ENCODE data around the gene MAF.
A peak's percentile ranks its signal among the peaks of the same experiment; 100 is the strongest.

Gene MAF

DNA sequence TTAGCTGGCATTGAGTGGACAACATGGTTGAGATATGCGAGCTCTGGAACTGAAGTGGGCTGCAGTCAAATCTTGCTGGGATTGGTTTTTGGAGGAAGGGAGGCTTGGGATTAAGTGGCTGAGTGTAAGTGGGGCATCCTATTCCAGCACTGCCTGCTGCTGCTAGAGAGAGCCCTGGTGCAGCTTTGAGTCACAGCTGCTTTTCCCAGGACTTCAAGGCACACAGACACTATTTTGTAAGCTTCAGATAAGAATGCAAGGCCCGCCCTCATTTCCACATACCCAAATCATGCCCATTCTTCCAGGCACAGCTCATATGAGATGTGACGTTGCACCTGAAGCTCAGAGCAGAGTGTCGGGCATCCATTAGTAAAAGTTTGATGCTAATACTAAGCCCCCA lies 10.2 kb upstream of the MAF start:
- DNase-seq, result no peak

DNA sequence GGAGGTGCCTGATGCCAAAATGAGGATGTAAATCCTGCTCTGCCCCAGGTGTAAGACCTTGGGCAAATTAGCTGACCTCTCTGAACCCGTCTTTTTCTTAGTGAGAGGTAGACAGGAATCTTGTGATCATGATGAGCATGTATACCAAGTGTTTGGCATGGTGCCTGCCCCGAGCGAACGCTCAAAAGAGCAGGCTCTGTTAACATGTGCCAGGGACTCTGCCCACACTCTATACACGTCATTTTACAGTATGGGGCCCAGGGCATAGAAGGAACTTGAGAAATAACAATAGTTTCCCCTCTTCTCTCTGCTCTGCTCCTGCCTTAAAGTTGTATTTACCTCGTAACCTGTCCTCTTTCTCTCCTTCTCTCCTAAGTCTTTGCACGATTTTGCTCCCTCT lies 9.3 kb upstream of the MAF start:
- DNase-seq, result no peak

DNA sequence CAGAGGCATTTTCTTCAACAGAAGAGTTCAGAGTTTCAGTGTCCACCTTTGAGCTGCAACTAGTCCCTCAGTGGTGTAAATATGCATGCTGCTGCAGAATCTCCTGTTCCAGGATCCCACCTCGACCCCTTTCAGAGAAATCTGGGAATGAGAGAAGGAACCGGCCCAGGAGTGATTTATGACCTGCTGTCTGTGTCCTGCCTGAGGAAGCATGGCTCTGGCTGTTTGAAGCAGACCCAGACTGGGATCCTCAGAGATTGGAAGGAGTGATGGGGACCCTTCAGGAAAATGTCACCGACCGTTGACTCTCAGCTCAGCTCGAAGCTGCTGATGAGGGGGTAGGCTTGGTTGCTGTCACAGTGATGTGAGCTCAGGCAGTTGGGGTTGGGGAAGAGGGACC lies 8.4 kb upstream of the MAF start:
- no peak for DNase-seq

- no peak for DNase-seq
Measured at GRCh38 chr16:79607587-79607986, 7.0 kb upstream of the MAF start.

DNA sequence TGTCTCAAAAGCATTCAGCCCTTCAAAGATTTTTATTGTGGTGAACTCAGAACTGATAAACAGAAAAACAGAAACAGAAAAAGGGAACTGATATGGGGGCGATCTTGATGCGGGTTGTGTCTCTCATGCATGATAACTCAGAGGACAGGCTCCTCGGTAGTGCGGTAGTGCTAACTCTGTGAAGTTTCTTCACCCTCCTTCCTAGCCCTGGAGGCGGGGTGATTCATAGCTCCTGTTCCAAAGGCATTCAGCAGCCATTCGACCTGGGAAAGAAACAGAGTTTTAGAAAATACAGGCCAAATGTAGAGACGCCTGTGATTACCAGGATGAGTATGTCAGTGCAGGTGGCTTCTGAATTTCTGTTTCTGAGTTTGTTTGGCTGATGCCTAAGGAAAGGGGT lies 5.5 kb upstream of the MAF start:
- peak; percentile 50 for DNase-seq

DNA sequence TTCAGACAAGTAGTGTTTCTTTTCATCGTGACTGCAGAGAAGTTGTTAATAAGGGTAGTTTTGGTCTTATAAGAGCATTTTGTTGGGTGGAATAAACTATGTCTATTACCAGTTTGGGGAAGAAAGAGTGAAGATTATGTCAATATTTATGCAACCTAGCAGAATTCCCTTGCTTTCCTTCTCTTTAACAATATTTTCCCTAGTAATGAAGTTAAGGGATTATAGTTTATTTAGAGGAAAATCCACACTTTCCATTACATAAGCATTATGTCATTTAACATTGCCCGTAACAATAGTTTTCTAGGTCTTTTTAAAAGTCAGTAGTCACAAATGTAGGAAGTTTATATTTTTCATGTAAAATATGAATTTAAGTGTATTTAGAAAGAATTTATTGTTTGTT lies 2.5 kb upstream of the MAF start:
- DNase-seq, result no peak

DNA sequence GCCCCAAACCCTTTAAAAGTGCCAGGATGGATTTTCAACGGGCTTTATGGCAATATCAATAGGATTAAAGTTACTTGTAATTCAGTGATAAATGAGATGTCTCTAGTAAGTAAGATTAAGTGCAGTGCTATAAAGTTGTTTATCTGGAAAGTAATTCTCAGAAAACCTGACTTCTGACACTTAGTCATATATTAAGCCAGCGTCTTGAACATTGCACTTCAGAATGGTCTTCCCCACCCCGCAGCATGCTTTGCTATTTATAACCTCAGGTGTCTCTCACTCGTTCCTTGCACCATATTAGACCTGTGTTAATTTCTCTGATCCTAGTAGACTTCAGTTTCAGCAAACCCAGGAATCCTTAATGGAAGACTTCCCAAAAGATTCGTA lies 2.1 kb upstream of the MAF start:
- no peak for DNase-seq

GRCh38 chr16:79601931-79602627 lies 1.5 kb upstream of the MAF start:
- DNase-seq, result peak; percentile 92

GRCh38 chr16:79601092-79601930 lies 774 bp upstream of the MAF start:
- DNase-seq, result peak; percentile 31

GRCh38 chr16:79599837-79600637 lies 500 bp downstream of the MAF start:
- DNase-seq, result peak; percentile 33

GRCh38 chr16:79599256-79599836 lies 1.2 kb downstream of the MAF start:
- peak; percentile 33 for DNase-seq

- DNase-seq, result peak; percentile 54
Measured at GRCh38 chr16:79598348-79599181, 2.0 kb downstream of the MAF start.

GRCh38 chr16:79598063-79598347 lies 2.5 kb downstream of the MAF start:
- no peak for DNase-seq

DNA sequence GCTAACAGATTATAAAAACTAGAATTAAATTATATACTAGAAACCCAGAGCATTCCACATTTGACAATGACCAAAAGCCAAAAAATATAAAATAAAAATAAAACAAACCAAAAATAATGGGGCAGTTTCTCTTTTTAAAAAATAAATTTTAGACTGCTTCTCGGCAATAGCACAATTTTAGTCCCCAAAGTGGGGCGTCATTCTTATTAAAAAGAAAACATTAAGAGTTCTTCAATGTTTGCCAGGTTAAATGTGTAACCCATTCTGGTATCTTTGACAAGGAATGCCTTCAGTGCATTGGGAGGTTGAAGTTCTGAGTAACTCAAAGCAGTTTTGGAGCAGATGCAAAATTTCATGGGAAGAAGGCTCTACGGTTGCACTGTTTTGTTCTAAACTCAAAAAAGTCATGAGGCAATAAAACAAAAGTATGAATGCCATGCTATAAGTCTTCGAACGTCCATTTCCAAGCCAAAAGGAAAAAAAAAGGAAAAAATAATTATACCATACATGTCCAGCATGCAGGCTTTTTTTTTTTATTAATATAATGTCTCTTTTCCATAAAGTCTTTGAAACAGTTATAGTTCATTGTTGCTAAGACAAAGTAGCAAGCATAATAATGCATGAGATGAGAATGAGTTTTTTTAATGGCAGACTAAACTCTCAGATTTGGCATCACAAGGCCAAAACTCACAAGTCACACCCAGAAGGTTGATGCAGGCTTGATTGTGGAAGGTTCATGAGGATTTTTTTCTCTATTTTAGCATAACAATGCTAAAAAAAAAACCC lies 3.1 kb downstream of the MAF start:
- no peak for DNase-seq

- no peak for DNase-seq
Measured at GRCh38 chr16:79595931-79596450, 4.5 kb downstream of the MAF start.

DNA sequence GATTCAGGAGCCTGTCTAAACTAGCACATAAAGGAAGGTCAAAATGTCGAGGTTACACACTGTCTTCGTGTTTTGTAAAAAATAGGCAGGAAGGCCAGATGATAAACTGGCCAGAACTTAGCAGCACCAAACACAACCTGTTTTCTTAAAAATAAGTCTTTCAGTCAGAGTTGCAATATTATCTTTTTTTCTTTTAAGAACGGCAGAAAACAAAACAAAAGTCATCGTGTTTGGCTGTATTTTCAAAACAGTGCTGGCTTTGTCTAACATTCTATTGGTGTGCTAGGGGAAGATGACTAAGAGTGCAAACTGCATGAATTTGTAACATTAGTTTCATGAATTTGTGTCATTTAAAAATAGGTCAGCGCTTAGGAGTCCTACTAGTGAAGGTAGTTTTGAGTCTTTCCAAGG lies 5.3 kb downstream of the MAF start:
- DNase-seq, result no peak

DNA sequence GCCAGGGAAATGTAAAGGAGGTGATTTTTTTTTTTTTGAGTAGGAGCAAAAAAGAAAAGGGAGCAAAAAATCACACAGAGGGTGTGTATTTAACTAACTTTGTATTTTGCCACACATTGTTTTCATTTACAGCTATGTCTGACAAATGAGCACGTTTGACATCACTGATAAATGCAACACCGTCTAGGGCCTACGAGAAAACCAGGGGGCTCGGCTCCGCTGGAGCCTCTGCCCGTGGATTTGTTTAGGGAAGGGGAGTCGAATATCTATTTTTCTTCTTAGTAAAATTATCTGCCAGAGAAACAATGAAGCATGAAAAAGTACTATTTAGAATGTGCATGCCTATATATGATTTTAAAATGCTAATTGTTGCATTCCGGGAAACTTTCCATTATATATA lies 6.8 kb downstream of the MAF start:
- DNase-seq, result no peak

DNA sequence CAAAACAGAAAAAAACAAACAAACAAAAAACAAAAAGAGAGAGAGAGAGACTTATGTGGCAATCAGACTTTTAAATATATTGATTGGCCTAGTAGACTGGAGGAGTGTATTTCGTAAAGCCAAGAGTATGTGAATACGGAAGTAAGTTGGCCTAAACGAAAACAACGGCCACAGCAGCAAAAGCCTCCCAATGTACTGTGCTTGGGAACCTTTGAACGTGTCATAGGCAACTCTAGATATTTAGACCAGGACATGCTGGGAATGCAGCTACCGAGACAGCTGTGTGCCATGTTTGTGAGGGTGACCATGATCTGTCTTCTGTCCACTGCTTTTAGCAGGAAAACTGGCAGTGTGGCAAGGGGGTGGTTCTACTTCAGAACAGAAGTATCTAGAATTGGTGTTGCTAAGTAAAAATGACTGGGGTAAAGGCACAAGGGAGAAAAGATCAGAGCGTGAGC lies 7.4 kb downstream of the MAF start:
- no peak for DNase-seq

- DNase-seq, result no peak
Measured at GRCh38 chr16:79592186-79592585, 8.4 kb downstream of the MAF start.

GRCh38 chr16:79589601-79590102 lies 10.9 kb downstream of the MAF start:
- no peak for DNase-seq

- DNase-seq, result no peak
Measured at GRCh38 chr16:79587897-79588296, 12.6 kb downstream of the MAF start.
